Kidney (tissue), 14 donors: ENCODE results near the gene LCE4A. TPM values are rescaled to one million over a fixed set of nuclear protein-coding genes. Genes with fewer than 3 reads are reported as not detected.
"Not testable (repeated sequence)": the region's sequence is repeated elsewhere in the genome, so short reads cannot be mapped to it uniquely, and the experiment has no call there.

Experiments
- DNase-seq, 5 donors: peaks; one replicate each; pipeline ENCODE4 v3.0.0-alpha.2; 2013 to 2020
- FAIRE-seq: peaks from 2 replicates; lab custom pipeline; 2012; peaks lifted over from hg19 to GRCh38; lab: Jason Lieb, UNC
- H3K27ac ChIP-seq, 2 donors: one replicate each; pipeline ENCODE4 v1.7.0; 2013; ENCODE audit warnings: low read depth in 2 of 2, low read length in 2 of 2, inconsistent platforms in 1 of 2
- H3K27me3 ChIP-seq: one replicate; pipeline ENCODE4 v1.7.1; 2013; ENCODE audit warnings: low read length, inconsistent platforms; ENCODE audit not compliant: control insufficient read depth, insufficient read depth
- H3K36me3 ChIP-seq, 3 donors: one replicate each; pipeline versions ENCODE4 v1.7.0 to v1.7.1; 2013; ENCODE audit warnings: low read length in 3 of 3, control low read depth in 1 of 3, inconsistent platforms in 1 of 3; ENCODE audit not compliant: insufficient read depth in 3 of 3, control insufficient read depth in 2 of 3
- H3K4me1 ChIP-seq, 3 donors: one replicate each; pipeline versions ENCODE4 v1.7.0 to v1.7.1; 2013; ENCODE audit warnings: low read length in 3 of 3, inconsistent platforms in 1 of 3, low read depth in 1 of 3; ENCODE audit not compliant: control insufficient read depth in 2 of 3, insufficient read depth in 2 of 3
- H3K4me3 ChIP-seq, 3 donors: one replicate each; pipeline versions ENCODE4 v1.7.0 to v1.8.1; 2013; ENCODE audit warnings: low read length in 3 of 3, control low read depth in 1 of 3, inconsistent platforms in 1 of 3
- H3K9ac ChIP-seq, 3 donors: one replicate each; pipeline versions ENCODE4 v1.7.0 to v1.7.1; 2013; ENCODE audit warnings: low read length in 3 of 3, control low read depth in 1 of 3, inconsistent platforms in 1 of 3
- H3K9me3 ChIP-seq, 3 donors: one replicate each; pipeline versions ENCODE4 v1.7.0 to v1.7.1; 2013; ENCODE audit warnings: low read length in 3 of 3, control low read depth in 1 of 3, inconsistent platforms in 1 of 3; ENCODE audit not compliant: control insufficient read depth in 2 of 3, insufficient read depth in 1 of 3
- CTCF ChIP-seq: IDR thresholded peaks from 3 replicates; pipeline ENCODE4 v1.5.1; 2012; ENCODE audit warnings: mild to moderate bottlenecking, moderate library complexity, borderline replicate concordance; ENCODE audit not compliant: insufficient read depth; ENCODE audit errors: extremely low read depth
- intact Hi-C: fragments of 100-400 bp; cut with DNase I; formaldehyde crosslinking; loops from one replicate; pipeline ENCODE4 v1.11.1; 2022
- polyA plus RNA-seq: library from polyadenylated mRNA; stranded (reverse); fragments of 350-450 nt; fragmentation: Illumina TruSeq; extraction: RNeasy Lipid Tissue Mini Kit (QIAGEN cat#74804); gene quantifications from one replicate; pipeline ENCODE4 v1.2.3, GENCODE V29; 2014; ENCODE audit warnings: low read depth, low replicate concordance; ENCODE audit not compliant: insufficient read depth
- total RNA-seq: library from RNA; stranded (reverse); fragmentation: NEBNext Ultra II Directional; extraction: Animal tissue kit (Norgen Biotek cat#: 25700); gene quantifications from one replicate; pipeline ENCODE4 v1.2.1, GENCODE V29; 2021
- donor health status: control.
- donor health status: control.
- donor health status: control.
- donor health status: control.
- donor health status: control.
- donor health status: DM: yes; HTN: yes; CAD: no.
- donor health status: Normal renal cell carcinoma (clear cell type).

LCE4A gene
- total and polyA plus RNA-seq, 2 donors from 2014 or later = not detected

- no peak for TF ChIP-seq CTCF
- no peaks in the 10 kb centered on the region for H3K9me3 ChIP-seq
- no peak for FAIRE-seq
- no peaks in the 10 kb centered on the region for H3K4me1 ChIP-seq
- H3K4me3 ChIP-seq = no peak overlapping the region
- intact Hi-C loops = no loop called here
- H3K36me3 ChIP-seq = no peaks in the 10 kb centered on the region
- DNase-seq = no peak
- no peaks in the 10 kb centered on the region for H3K27me3 ChIP-seq
- H3K9ac ChIP-seq = no peak overlapping the region
- H3K27ac ChIP-seq = no peak overlapping the region
Measured at GRCh38 chr1:152681616-152682015, 26.3 kb upstream of the LCE4A start.

- Histone ChIP-seq H3K27me3 (no peaks in the 10 kb centered on the region), H3K36me3 (no peaks in the 10 kb centered on the region), H3K9ac (no peak overlapping the region), H3K9me3 (no peaks in the 10 kb centered on the region), H3K4me1 (no peaks in the 10 kb centered on the region), H3K27ac (no peak overlapping the region), H3K4me3 (no peak overlapping the region)
- no peak for DNase-seq
- no peak for FAIRE-seq
- TF ChIP-seq CTCF = no peak
- intact Hi-C loops = no loop called here
Measured at GRCh38 chr1:152683846-152684245, 24.1 kb upstream of the LCE4A start.

GRCh38 chr1:152685823-152686222 is 22.1 kb upstream of the LCE4A start, which contains the start of gene LCE2B:
Gene LCE2B, plus strand, starts transcription at chr1:152686123. Its CDS starts 721 bp downstream, at chr1:152686844.
- H3K27me3 ChIP-seq, H3K4me1 ChIP-seq, intact Hi-C loops, H3K36me3 ChIP-seq, H3K4me3 ChIP-seq, DNase-seq, H3K9me3 ChIP-seq, H3K27ac ChIP-seq, H3K9ac ChIP-seq, FAIRE-seq: not testable (repeated sequence)

GRCh38 chr1:152697701-152698600 is 10.0 kb upstream of the LCE4A start, which contains the start of gene LCE2A:
Gene LCE2A, plus strand, starts transcription at chr1:152698345. Its CDS starts 557 bp downstream, at chr1:152698902.
- no peak within 1 kb of the TSS for H3K27ac ChIP-seq
- FAIRE-seq = no peak
- DNase-seq = no peak
- H3K4me3 ChIP-seq = no peak within 1 kb of the TSS
- no peak within 1 kb of the TSS for H3K9ac ChIP-seq
- no peaks in the 10 kb centered on the region for H3K9me3 ChIP-seq
- no peak for TF ChIP-seq CTCF
- no peaks in the 10 kb centered on the region for H3K4me1 ChIP-seq
- H3K36me3 ChIP-seq = no peaks in the 10 kb centered on the region
- no peaks in the 10 kb centered on the region for H3K27me3 ChIP-seq
- intact Hi-C loops = no loop called here
